Measurements from ENCODE around the gene FCRL2. TPM values are rescaled to one million over a fixed set of nuclear protein-coding genes. Genes with fewer than 3 reads are reported as not detected.

FCRL2 gene
- total RNA-seq, 1 donor from 2014 or later: not detected

GRCh38 chr1:157784801-157785200 is 7.9 kb upstream of the FCRL2 start:
- no peak for DNase-seq
- Mint-ChIP-seq H3K4me1 (ENCODE audit: low read depth, unreplicated experiment) (no peaks in the 10 kb centered on the region), H3K36me3 (ENCODE audit: unreplicated experiment) (no peaks in the 10 kb centered on the region)

GRCh38 chr1:157782931-157783330 is 6.0 kb upstream of the FCRL2 start:
- Mint-ChIP-seq H3K4me1 (ENCODE audit: low read depth, unreplicated experiment) (peaks cover 6% of the 10 kb centered on the region), H3K27ac (ENCODE audit: unreplicated experiment) (no peak overlapping the region), H3K36me3 (ENCODE audit: unreplicated experiment) (no peaks in the 10 kb centered on the region), H3K4me3 (ENCODE audit: unreplicated experiment) (no peak overlapping the region), H3K9me3 (ENCODE audit: unreplicated experiment) (no peaks in the 10 kb centered on the region), H3K27me3 (ENCODE audit: unreplicated experiment) (peaks cover 2% of the 10 kb centered on the region)
- DNase-seq: no peak
- TF ChIP-seq CTCF (IDR thresholded peaks at IDR 0.05; ENCODE audit: partially characterized antibody, unreplicated experiment): no peak

More at GRCh38 chr1:157784801-157785200, 7.9 kb upstream of the FCRL2 start:
- H3K4me3 Mint-ChIP-seq (ENCODE audit: unreplicated experiment): no peak overlapping the region
- TF ChIP-seq CTCF (IDR thresholded peaks at IDR 0.05; ENCODE audit: partially characterized antibody, unreplicated experiment): no peak
- H3K27ac Mint-ChIP-seq (ENCODE audit: unreplicated experiment): no peak overlapping the region
- H3K9me3 Mint-ChIP-seq (ENCODE audit: unreplicated experiment): no peaks in the 10 kb centered on the region
- H3K27me3 Mint-ChIP-seq (ENCODE audit: unreplicated experiment): peaks cover 2% of the 10 kb centered on the region

GRCh38 chr1:157781048-157781447 is 4.1 kb upstream of the FCRL2 start:
- H3K27ac Mint-ChIP-seq (ENCODE audit: unreplicated experiment): no peak overlapping the region
- no peaks in the 10 kb centered on the region for H3K9me3 Mint-ChIP-seq (ENCODE audit: unreplicated experiment)
- no peak for DNase-seq
- no peaks in the 10 kb centered on the region for H3K36me3 Mint-ChIP-seq (ENCODE audit: unreplicated experiment)
- H3K27me3 Mint-ChIP-seq (ENCODE audit: unreplicated experiment): peaks cover 2% of the 10 kb centered on the region
- no peak overlapping the region for H3K4me3 Mint-ChIP-seq (ENCODE audit: unreplicated experiment)
- no peak for TF ChIP-seq CTCF (IDR thresholded peaks at IDR 0.05; ENCODE audit: partially characterized antibody, unreplicated experiment)
- peaks cover 6% of the 10 kb centered on the region for H3K4me1 Mint-ChIP-seq (ENCODE audit: low read depth, unreplicated experiment)

- H3K27me3 Mint-ChIP-seq (ENCODE audit: unreplicated experiment): no peaks in the 10 kb centered on the region
- no peak for TF ChIP-seq CTCF (IDR thresholded peaks at IDR 0.05; ENCODE audit: partially characterized antibody, unreplicated experiment)
- no peaks in the 10 kb centered on the region for H3K9me3 Mint-ChIP-seq (ENCODE audit: unreplicated experiment)
- no peak for DNase-seq
- no peak overlapping the region for H3K4me3 Mint-ChIP-seq (ENCODE audit: unreplicated experiment)
- no peak overlapping the region for H3K27ac Mint-ChIP-seq (ENCODE audit: unreplicated experiment)
- peaks cover 6% of the 10 kb centered on the region for H3K4me1 Mint-ChIP-seq (ENCODE audit: low read depth, unreplicated experiment)
- H3K36me3 Mint-ChIP-seq (ENCODE audit: unreplicated experiment): no peaks in the 10 kb centered on the region
Observed at GRCh38 chr1:157775101-157775870, 1.6 kb downstream of the FCRL2 start.

- Mint-ChIP-seq H3K9me3 (ENCODE audit: unreplicated experiment) (no peaks in the 10 kb centered on the region), H3K4me1 (ENCODE audit: low read depth, unreplicated experiment) (peaks cover 2% of the 10 kb centered on the region), H3K4me3 (ENCODE audit: unreplicated experiment) (no peak overlapping the region), H3K36me3 (ENCODE audit: unreplicated experiment) (no peaks in the 10 kb centered on the region), H3K27ac (ENCODE audit: unreplicated experiment) (no peak overlapping the region), H3K27me3 (ENCODE audit: unreplicated experiment) (no peaks in the 10 kb centered on the region)
- DNase-seq: no peak
- TF ChIP-seq CTCF (IDR thresholded peaks at IDR 0.05; ENCODE audit: partially characterized antibody, unreplicated experiment): no peak
Observed at GRCh38 chr1:157774412-157774811, 2.5 kb downstream of the FCRL2 start.

Measured in glutamatergic neuron (in vitro differentiated cells).